ENCODE measurements around the gene MALAT1. TPM values are rescaled to one million over a fixed set of nuclear protein-coding genes. Genes with fewer than 3 reads are reported as not detected.

The MALAT1 gene
- total and polyA plus RNA-seq, 10 of the 15 experiments (the other 5 are each of a cell fraction or from before 2014, with no cell fraction given) = 448 to 8,160 (median 2,019) TPM

- TF ChIP-seq RELB (IDR thresholded peaks at IDR 0.05; ENCODE audit: low read depth) (peak; percentile 78; the same call in 1 of the 2 replicates), SMAD1 (IDR thresholded peaks at IDR 0.05; ENCODE audit: low read depth, partially characterized antibody) (peak; percentile 86), IRF4 (IDR thresholded peaks at IDR 0.05; ENCODE audit: low read depth, low read length) (no peak), PAX8 (IDR thresholded peaks at IDR 0.05) (no peak), HDAC6 (IDR thresholded peaks at IDR 0.05; ENCODE audit: unreplicated experiment) (no peak), RELA (IDR thresholded peaks at IDR 0.05; ENCODE audit: borderline replicate concordance, partially characterized antibody) (no peak), NFYB (IDR thresholded peaks at IDR 0.05; ENCODE audit: insufficient read depth, low read depth, low read length) (peak; percentile 47; the same call in 1 of the 2 replicates), GABPA (IDR thresholded peaks at IDR 0.05; ENCODE audit: low read depth) (peak; percentile 68), MEF2A (IDR thresholded peaks at IDR 0.05; ENCODE audit: insufficient read depth, low read depth, low read length) (0 out of 2 replicates have a peak, but pooled peaks have one; percentile 42), MAX (IDR thresholded peaks at IDR 0.05; ENCODE audit: low read depth, low read length) (peak; percentile 93), SUPT20H (IDR thresholded peaks at IDR 0.05; ENCODE audit: borderline replicate concordance, control insufficient read depth, low read depth, low read length) (no peak), TCF7 (IDR thresholded peaks at IDR 0.05; ENCODE audit: borderline replicate concordance) (no peak), NR2C1 (IDR thresholded peaks at IDR 0.05) (peak; percentile 82), MYC (IDR thresholded peaks at IDR 0.05; ENCODE audit: insufficient read depth, insufficient read length, insufficient replicate concordance, low read length, severe bottlenecking) (no peak), MTA3 (IDR thresholded peaks at IDR 0.05; ENCODE audit: borderline replicate concordance, low read length) (0 out of 2 replicates have a peak, but pooled peaks have one; percentile 59), HDAC2 (IDR thresholded peaks at IDR 0.05) (no peak), ZSCAN29 (IDR thresholded peaks at IDR 0.05) (no peak), KDM1A (IDR thresholded peaks at IDR 0.05; ENCODE audit: borderline replicate concordance) (no peak)
- TF ChIP-seq, protein P1, sequence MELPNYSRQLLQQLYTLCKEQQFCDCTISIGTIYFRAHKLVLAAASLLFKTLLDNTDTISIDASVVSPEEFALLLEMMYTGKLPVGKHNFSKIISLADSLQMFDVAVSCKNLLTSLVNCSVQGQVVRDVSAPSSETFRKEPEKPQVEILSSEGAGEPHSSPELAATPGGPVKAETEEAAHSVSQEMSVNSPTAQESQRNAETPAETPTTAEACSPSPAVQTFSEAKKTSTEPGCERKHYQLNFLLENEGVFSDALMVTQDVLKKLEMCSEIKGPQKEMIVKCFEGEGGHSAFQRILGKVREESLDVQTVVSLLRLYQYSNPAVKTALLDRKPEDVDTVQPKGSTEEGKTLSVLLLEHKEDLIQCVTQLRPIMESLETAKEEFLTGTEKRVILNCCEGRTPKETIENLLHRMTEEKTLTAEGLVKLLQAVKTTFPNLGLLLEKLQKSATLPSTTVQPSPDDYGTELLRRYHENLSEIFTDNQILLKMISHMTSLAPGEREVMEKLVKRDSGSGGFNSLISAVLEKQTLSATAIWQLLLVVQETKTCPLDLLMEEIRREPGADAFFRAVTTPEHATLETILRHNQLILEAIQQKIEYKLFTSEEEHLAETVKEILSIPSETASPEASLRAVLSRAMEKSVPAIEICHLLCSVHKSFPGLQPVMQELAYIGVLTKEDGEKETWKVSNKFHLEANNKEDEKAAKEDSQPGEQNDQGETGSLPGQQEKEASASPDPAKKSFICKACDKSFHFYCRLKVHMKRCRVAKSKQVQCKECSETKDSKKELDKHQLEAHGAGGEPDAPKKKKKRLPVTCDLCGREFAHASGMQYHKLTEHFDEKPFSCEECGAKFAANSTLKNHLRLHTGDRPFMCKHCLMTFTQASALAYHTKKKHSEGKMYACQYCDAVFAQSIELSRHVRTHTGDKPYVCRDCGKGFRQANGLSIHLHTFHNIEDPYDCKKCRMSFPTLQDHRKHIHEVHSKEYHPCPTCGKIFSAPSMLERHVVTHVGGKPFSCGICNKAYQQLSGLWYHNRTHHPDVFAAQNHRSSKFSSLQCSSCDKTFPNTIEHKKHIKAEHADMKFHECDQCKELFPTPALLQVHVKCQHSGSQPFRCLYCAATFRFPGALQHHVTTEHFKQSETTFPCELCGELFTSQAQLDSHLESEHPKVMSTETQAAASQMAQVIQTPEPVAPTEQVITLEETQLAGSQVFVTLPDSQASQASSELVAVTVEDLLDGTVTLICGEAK (IDR thresholded peaks at IDR 0.05; ENCODE audit: borderline replicate concordance) = peak; percentile 74; the same call in 1 of the 2 replicates
Measured at GRCh38 chr11:65477149-65477965, 21.5 kb upstream of the MALAT1 start (continued).

All from GM12878 (cell line).